GM12801 (cell line): ENCODE results near the gene INPP5K.

ENCODE experiments used
- TF ChIP-seq, protein P1 (sequence below): IDR thresholded peaks from one replicate; pipeline ENCODE4 v1.5.1; 2011; ENCODE audit warnings: control low read depth; ENCODE audit not compliant: insufficient read length; ENCODE audit errors: extremely low read depth

INPP5K gene

GRCh38 chr17:1491443-1492248, 24.8 kb downstream of the INPP5K start:
- TF ChIP-seq, protein P1, sequence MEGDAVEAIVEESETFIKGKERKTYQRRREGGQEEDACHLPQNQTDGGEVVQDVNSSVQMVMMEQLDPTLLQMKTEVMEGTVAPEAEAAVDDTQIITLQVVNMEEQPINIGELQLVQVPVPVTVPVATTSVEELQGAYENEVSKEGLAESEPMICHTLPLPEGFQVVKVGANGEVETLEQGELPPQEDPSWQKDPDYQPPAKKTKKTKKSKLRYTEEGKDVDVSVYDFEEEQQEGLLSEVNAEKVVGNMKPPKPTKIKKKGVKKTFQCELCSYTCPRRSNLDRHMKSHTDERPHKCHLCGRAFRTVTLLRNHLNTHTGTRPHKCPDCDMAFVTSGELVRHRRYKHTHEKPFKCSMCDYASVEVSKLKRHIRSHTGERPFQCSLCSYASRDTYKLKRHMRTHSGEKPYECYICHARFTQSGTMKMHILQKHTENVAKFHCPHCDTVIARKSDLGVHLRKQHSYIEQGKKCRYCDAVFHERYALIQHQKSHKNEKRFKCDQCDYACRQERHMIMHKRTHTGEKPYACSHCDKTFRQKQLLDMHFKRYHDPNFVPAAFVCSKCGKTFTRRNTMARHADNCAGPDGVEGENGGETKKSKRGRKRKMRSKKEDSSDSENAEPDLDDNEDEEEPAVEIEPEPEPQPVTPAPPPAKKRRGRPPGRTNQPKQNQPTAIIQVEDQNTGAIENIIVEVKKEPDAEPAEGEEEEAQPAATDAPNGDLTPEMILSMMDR, result no peak

- TF ChIP-seq, protein P1, result no peak
These were observed 25.6 kb downstream of the INPP5K start for GRCh38 chr17:1490643-1491442.

DNA sequence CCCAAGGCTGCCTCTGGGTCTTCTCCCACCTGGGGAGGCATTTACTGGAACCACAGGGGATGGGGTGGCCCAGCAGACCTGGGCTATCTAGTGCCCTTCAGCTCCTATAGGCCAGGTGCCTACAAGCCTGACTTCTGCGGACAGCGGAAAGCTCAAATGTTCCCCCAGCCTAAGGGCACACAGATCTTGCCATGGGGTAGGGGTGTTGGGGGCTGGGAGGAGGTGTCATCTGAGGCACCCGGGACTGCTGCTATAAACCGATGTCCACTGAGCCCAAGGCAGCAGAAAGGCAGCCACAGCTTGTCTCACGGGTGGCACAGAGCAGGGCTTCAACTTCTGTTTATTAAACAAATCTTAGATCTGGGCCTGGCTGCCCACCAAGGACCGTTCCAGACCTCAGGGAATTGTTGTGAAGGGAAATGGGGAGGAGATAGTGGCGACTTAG, 27.6 kb downstream of the INPP5K start:
- TF ChIP-seq, protein P1, result no peak

GRCh38 chr17:1487939-1488825, 28.2 kb downstream of the INPP5K start:
- TF ChIP-seq, protein P1, result no peak

GRCh38 chr17:1486802-1487695, 29.4 kb downstream of the INPP5K start:
- TF ChIP-seq, protein P1, result no peak

DNA sequence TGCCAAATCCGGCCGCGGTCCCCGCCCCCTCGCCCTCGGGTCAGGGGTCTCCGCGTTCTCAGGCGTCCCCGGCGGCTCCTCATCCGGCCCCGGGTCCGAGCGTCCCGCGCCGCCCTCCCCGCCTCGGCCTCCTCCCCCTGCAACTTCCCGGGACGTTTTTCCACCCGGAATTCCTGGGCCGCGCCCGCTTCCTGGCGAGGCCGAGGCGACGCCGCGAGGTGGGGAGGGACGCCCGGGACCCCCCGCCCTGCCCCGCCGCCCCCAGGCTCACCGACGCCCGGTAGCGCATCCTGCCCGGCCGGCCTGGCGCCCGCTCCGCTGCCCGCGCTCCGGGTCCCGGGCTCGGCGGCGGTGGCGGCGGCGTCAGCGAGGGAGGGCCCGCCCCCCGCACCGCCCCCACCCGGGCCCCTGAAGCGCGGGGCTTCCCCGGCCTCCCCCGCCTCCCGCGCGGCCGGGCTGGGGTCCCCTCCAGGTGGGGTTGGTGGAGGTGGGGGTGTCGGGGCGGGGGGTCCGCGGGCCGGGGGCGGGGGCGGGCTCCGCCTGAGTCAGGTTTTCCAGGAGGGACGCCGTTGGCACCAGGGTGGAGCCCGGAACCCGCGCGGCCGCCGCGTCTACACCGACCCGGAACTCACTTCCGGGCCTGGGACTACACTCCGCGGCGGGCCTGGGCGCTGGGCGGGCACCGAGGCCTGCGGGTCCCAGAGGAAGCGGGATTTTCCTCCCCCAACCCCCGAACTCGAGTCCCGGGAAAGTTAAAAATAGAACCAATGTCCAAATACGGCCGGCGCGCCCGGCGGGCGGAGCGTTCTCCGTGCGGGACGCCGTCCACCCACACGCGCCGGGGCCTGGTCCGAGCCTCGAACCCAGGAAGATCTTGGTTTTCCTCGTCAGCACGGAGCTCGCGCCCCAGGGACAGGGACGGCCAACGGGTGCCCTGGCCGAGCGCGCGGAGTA, 30.7 kb downstream of the INPP5K start:
- TF ChIP-seq, protein P1, result no peak
